HG02610 (cell line): ENCODE data around the gene ELP2.
A peak's percentile ranks its signal among the peaks of the same experiment; 100 is the strongest.
"Not testable (repeated sequence)": the region's sequence is repeated elsewhere in the genome, so short reads cannot be mapped to it uniquely, and the experiment has no call there.

ENCODE experiments used
- ATAC-seq: cut with Tn5 transposase; IDR thresholded peaks from one replicate; pipeline ENCODE4 v1.9.1; 2021; ENCODE audit warnings: mild to moderate bottlenecking, moderate library complexity; ENCODE audit not compliant: unreplicated experiment

The ELP2 gene

DNA sequence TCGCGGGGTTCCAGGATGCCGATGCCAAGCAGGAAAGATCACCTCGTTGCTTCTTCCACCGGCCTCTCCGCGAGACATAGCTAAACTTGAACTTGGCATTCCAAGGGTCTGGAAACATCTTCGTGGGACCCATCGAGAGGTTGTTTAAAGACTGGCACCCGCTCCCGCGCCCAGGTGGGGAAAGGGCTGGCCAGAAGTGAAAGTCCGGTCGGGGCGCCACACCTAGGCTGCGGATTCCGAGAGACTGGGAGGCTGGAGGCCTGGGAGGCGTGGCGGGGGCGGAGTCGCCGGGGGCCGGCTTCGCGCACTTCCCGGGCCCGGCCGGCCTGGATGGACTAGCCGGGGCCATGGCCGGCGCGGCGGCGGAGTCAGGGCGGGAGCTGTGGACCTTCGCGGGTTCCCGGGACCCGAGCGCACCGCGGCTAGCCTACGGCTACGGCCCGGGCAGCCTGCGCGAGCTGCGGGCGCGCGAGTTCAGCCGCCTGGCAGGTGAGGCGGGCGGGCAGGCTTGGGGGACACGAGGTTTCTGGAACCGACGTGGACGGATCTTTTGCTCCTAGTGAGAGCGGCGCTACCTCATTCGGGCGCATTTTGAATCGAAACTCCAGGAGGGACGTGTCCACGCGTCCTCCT lies 57.6 kb downstream of the ELP2 start, which contains the start of gene MOCOS:
Gene MOCOS (plus strand): TSS at position 305 of the 633 bp plus-strand sequence. CDS start 43 bp downstream, at position 348.
- peak; percentile 72 for ATAC-seq

DNA sequence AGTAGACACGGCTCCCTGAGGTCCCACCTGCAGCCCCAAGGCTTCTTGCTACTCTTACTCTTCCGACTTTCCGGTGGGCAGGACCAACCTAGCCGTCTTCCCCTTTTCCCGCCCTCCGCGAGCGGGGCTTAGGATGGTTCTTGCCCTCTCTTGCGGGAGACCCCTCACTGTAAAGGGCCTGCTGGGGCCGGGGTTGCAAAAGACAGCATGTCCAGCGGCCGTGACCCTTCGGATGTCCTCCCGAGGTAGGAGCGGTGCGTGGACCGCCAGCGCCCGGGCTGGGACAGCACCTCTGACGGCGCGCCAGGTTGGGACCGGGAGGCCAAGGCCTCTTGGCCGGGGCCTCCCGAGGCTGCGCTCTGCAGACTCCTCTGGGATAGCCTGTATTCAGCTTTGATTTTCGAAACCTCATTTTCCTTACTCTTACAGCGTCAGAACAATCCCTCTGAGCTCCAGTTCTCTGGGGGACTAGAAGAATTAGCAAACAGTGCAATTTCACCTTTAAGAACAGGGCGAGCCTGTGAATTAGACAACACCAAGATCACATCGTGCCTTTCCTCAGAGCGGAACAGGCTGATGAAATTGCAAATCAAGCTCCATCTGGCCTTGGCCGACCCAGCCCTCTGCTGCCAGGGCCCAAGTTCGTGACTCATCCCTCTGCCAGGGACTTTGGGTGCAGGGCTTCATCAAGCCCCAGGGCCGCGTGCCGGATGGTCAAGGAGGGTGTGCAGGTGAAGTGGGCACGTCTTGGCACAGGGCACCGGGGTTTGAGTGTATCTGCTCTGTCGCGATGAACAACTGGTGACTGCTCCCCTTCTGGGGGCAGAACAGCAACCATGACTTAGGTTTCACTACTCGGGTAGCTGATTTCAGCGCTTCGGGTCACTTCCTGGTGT lies 58.4 kb downstream of the ELP2 start:
- ATAC-seq: peak; percentile 2

- ATAC-seq: no peak
Measured at GRCh38 chr18:36188916-36189315, 59.2 kb downstream of the ELP2 start.

DNA sequence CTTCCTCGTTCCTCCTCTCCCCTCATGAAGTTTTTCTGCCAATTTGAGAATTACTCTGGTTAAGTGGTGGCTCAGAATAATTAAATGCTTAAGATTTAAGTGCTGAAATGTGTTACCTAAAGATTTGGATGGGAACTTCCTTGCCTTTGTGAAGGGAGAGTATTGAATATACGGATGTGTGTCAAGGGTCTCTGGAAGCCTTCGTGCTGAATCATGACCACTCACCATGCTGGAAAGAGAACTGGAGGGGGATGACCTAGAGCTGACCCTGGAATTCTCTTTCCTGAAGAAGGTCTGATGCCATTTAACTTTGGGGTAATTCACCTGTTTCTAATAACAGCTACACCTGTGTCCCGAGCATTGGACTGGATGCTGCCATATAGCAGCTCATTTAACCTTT lies 59.8 kb downstream of the ELP2 start:
- ATAC-seq: no peak

DNA sequence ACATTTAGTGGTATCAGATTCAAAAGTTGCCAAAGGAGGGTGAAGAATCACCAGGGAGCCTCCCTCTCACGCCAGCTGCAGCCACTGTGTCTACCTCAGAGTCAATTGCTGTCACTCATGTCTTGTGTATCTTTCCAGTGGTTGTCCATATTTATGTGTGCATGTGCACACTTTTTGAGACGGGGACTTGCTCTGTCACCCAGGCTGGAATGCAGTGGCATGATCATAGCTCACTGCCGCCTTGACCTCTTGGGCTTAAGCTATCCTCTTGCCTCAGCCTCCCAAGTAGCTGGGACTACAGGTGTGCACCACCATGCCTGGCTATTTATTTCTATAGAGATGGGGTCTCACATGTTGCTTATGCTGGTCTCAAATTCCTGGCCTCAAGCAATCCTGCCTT lies 61.6 kb downstream of the ELP2 start:
- ATAC-seq: no peak

GRCh38 chr18:36191711-36192110 lies 62.0 kb downstream of the ELP2 start:
- ATAC-seq: no peak

DNA sequence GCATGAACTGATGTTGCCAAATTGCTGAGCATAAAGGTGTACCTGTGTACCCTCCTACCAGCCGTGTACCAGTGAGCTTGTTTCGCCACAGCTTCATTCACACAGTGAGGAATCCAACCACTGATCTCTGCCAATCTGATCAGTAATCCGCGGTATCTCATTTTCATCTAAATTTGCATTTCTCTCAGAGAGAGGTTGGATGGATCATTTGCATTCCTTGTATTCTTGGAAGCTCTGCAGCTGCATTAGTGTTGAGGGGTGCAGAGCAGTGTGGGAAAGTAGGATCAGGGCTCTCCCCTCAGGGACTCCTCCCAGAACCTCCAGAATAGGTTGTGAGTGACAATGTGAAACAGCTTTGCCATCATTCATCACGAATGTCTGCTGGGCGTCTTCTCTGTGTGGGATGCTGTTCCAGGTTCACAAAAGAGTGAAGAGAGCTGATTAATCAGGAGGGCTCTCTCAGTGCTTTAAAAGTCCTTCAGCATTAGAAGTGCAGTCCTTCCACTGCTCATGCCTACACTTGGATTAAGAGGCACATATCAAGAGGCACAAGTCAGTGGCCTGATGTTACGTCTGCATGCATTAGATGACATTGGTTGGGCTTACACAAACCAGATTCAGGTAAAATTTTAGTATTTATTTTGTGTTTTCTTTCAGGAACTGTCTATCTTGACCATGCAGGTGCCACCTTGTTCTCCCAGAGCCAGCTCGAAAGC lies 65.1 kb downstream of the ELP2 start:
- ATAC-seq: no peak

DNA sequence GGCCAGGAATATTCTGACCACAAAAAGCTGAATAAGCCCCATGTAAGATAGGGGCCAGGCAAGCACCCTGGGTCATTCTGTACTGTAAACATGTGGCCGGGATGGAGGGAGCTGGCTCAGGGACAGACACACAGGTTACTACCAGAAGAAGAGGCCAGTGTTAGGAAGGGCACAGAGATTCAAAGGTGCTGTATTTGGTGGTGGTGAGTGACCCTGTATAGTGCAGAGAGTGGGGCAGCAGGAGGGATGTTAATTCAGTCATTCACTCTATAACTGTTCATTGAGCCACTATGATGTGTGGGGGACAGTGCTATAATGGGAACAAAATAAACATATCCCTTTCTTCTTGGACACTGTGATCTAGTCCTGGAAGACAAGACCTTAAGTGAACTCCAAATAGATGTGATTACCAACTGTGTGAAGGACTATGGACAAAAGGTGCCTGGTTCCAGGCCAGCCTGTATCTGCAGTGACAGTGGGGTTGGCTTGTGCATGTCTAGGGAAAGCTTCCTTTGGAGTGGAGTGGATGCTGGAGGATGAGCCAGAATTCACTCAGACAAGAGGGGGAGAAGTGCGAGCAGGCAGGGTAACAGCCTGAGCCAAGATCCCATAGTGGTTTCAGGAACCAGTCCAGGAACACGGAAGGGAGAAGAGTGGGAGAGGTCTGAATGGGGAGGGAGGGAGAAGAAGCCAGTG lies 65.9 kb downstream of the ELP2 start:
- ATAC-seq: no peak

GRCh38 chr18:36196238-36196995 lies 66.7 kb downstream of the ELP2 start:
- no peak for ATAC-seq

- no peak for ATAC-seq
Measured at GRCh38 chr18:36197511-36198166, 67.9 kb downstream of the ELP2 start.

- no peak for ATAC-seq
Measured at GRCh38 chr18:36199691-36200295, 70.1 kb downstream of the ELP2 start.

GRCh38 chr18:36200354-36200771 lies 70.7 kb downstream of the ELP2 start:
- ATAC-seq: no peak

GRCh38 chr18:36201765-36202164 lies 72.1 kb downstream of the ELP2 start:
- ATAC-seq: no peak

DNA sequence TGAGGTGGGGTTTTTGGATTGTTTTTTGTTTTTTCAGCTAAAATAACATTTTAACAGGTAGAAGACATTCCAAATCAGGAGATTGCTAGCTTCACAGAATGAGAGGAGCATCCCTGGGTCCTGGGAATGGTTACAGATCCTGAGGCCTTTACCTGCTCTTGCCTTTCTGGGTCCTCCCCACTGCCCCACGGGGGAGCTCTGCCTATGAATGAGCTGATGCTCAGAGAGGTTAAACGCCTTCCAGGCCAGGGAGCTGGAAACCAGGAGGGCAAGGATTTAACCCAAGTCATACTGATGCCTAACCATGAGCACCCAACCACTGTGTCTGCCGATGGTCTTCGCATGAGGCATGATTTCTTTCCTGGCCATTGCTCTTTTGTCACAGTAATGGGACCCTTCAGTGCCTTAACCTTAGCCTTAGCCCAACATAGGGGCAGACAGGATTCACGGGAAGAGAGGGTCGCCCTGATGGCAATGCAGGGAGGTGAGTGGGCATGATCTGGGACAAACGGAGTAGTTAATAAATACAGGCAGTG lies 73.7 kb downstream of the ELP2 start:
- ATAC-seq: no peak

- no peak for ATAC-seq
Measured at GRCh38 chr18:36205166-36205565, 75.5 kb downstream of the ELP2 start.

- no peak for ATAC-seq
Measured at GRCh38 chr18:36207303-36207702, 77.6 kb downstream of the ELP2 start.

GRCh38 chr18:36207969-36208368 lies 78.3 kb downstream of the ELP2 start:
- ATAC-seq: not testable (repeated sequence)

- peak; percentile 76 for ATAC-seq
Measured at GRCh38 chr18:36211612-36212065, 81.9 kb downstream of the ELP2 start.
